HepG2 (cell line): ENCODE measurements around the gene METTL22. TPM values are rescaled to one million over a fixed set of nuclear protein-coding genes. Genes with fewer than 3 reads are reported as not detected.
A peak's percentile ranks its signal among the peaks of the same experiment; 100 is the strongest.
"Not testable (repeated sequence)": the region's sequence is repeated elsewhere in the genome, so short reads cannot be mapped to it uniquely, and the experiment has no call there.

ENCODE experiments used
- ATAC-seq: fragments of 200-7000 bp; cut with Tn5 transposase; 3 replicates; pipeline ENCODE4 v1.9.1; 2020; ENCODE audit warnings: mild to moderate bottlenecking, moderate library complexity
- BruUV-seq: library from RNA; stranded (reverse); fragments of 400-500 nt; replicated peaks from 2 replicates; lab custom pipeline; 2021; lab: Mats Ljungman, UMichigan
- CTCF ChIA-PET: fragments of 300-600 bp; formaldehyde crosslinking; extraction: SDS; loops from one replicate; lab custom pipeline; 2021; ENCODE audit warnings: low total read pairs, inconsistent platforms, low intra/inter-chr PET ratio; lab: Yijun Ruan, JAX
- POLR2A ChIA-PET: fragments of 350-600 bp; sonication (Branson Sonifier 250); formaldehyde crosslinking; loops from one replicate; lab custom pipeline; 2020; ENCODE audit warnings: antibody characterized with exemption, inconsistent platforms; lab: Yijun Ruan, JAX
- DNase-seq: peaks from one replicate; pipeline ENCODE4 v3.0.0-alpha.2; 2015; ENCODE audit warnings: low spot score
- FAIRE-seq: peaks from 3 replicates; lab custom pipeline; 2011; peaks lifted over from hg19 to GRCh38; lab: Jason Lieb, UNC
- H2AFZ ChIP-seq: one replicate; pipeline ENCODE4 v1.6.1; 2011; ENCODE audit warnings: low read length, inconsistent platforms
- H3K27ac ChIP-seq: fragments of 300-600 bp; 3 replicates; pipeline ENCODE4 v1.8.0; 2011; ENCODE audit warnings: mixed run types, mild to moderate bottlenecking, mixed read lengths, low read length, inconsistent platforms; ENCODE audit not compliant: insufficient read depth; ENCODE audit errors: extremely low read length
- H3K27me3 ChIP-seq, 2 experiments: fragments of 200-600 bp in 1 of 2; 2 replicates in 1 of 2; 3 replicates in 1 of 2; pipeline versions ENCODE4 v1.6.0 to v1.8.0; 2011; ENCODE audit warnings: low read length in 2 of 2, mild to moderate bottlenecking in 2 of 2, moderate library complexity in 2 of 2, inconsistent platforms in 1 of 2; ENCODE audit not compliant: insufficient read depth in 2 of 2, control insufficient read depth in 1 of 2
- H3K36me3 ChIP-seq, 2 experiments: fragments of 200-600 bp in 1 of 2; replicated peaks in 1 of 2; 2 replicates in 1 of 2; 3 replicates in 1 of 2; pipeline versions ENCODE4 v1.5.1 to v1.8.0; 2011; ENCODE audit warnings: low read length in 2 of 2, inconsistent platforms in 1 of 2; ENCODE audit not compliant: insufficient read depth in 2 of 2, control insufficient read depth in 1 of 2
- H3K4me1 ChIP-seq: 2 replicates; pipeline ENCODE4 v1.5.1; 2012; ENCODE audit warnings: low read length, inconsistent platforms; ENCODE audit not compliant: insufficient read depth
- H3K4me2 ChIP-seq: 2 replicates; pipeline ENCODE4 v1.6.0; 2011; ENCODE audit warnings: low read depth, low read length, inconsistent platforms
- H3K4me3 ChIP-seq, 3 experiments: fragments of 200-600 bp in 1 of 3; sonication (generic), shearing (Covaris generic) in 1 of 3; replicated peaks in 1 of 3; 2 replicates each; pipeline ENCODE4 v1.5.1; 2011 to 2016; ENCODE audit warnings: low read length in 3 of 3, inconsistent platforms in 2 of 3, low read depth in 2 of 3, mild to moderate bottlenecking in 2 of 3, control low read depth in 1 of 3, mixed read lengths in 1 of 3; ENCODE audit not compliant: insufficient read depth in 1 of 3
- H3K79me2 ChIP-seq: one replicate; pipeline ENCODE4 v1.6.1; 2011; ENCODE audit warnings: low read length, inconsistent platforms; ENCODE audit not compliant: insufficient read depth
- H3K9ac ChIP-seq: 2 replicates; pipeline ENCODE4 v1.6.0; 2011; ENCODE audit warnings: mild to moderate bottlenecking, low read depth, low read length, inconsistent platforms; ENCODE audit not compliant: insufficient read depth
- H3K9me3 ChIP-seq: 2 replicates; pipeline ENCODE4 v1.5.1; 2012; ENCODE audit warnings: mild to moderate bottlenecking, low read length
- H4K20me1 ChIP-seq: 2 replicates; pipeline ENCODE4 v1.6.0; 2011; ENCODE audit warnings: inconsistent platforms, mild to moderate bottlenecking, low read length, moderate library complexity; ENCODE audit not compliant: insufficient read depth
- CTCF ChIP-seq: sonication (generic); formaldehyde crosslinking; IDR thresholded peaks from 2 replicates; pipeline ENCODE4 v1.5.0; 2020; ENCODE audit warnings: mild to moderate bottlenecking, missing genetic modification reagents, moderate library complexity
- HNF4A ChIP-seq: sonication (generic); formaldehyde crosslinking; IDR thresholded peaks from 2 replicates; pipeline ENCODE4 v1.4.0; 2020; ENCODE audit warnings: missing genetic modification reagents
- KDM2A ChIP-seq: sonication (generic); formaldehyde crosslinking; IDR thresholded peaks from 2 replicates; pipeline ENCODE4 v1.4.0; 2020; ENCODE audit warnings: low read depth, missing genetic modification reagents, borderline replicate concordance
- STAG1 ChIP-seq: sonication (generic); formaldehyde crosslinking; IDR thresholded peaks from 2 replicates; pipeline ENCODE4 v1.4.0; 2020; ENCODE audit warnings: missing genetic modification reagents
- ZFX ChIP-seq: sonication (generic); formaldehyde crosslinking; IDR thresholded peaks from 2 replicates; pipeline ENCODE4 v1.4.0; 2020; ENCODE audit warnings: mild to moderate bottlenecking, low read depth, missing genetic modification reagents, moderate library complexity
- ZNF563 ChIP-seq: sonication (generic); formaldehyde crosslinking; IDR thresholded peaks from 2 replicates; pipeline ENCODE4 v1.8.0; 2022; ENCODE audit warnings: mild to moderate bottlenecking, moderate library complexity, missing genetic modification reagents
- ZNF770 ChIP-seq: sonication (generic); formaldehyde crosslinking; IDR thresholded peaks from 2 replicates; pipeline ENCODE4 v1.5.0; 2020; ENCODE audit warnings: mild to moderate bottlenecking, missing genetic modification reagents
- WGBS: methylation state at CpG from one replicate; pipeline ENCODE4 v1.1.6; 2017; ENCODE audit warnings: low lambda C conversion rate; 5-methylcytosine and 5-hydroxymethylcytosine counted together
- in situ Hi-C: cut with HindIII; loops from 2 replicates; pipeline ENCODE4 v1.10.0; 2017; ENCODE audit warnings: low pct_unique_long_range_greater_than_20kb; ENCODE audit not compliant: extremely low pct_ligation_motif_present
- intact Hi-C: fragments of 100-400 bp; cut with micrococcal nuclease; formaldehyde crosslinking; loops from one replicate; pipeline ENCODE4 v1.10.0; 2022; ENCODE audit not compliant: unreplicated experiment
- polyA plus RNA-seq, 8 experiments: library from polyadenylated mRNA; depleted of rRNA in 3 of 8; stranded (reverse) in 7 of 8; unstranded in 1 of 8; fragments of >200 nt; fragmentation: Illumina TruSeq in 4 of 8; extraction: Trizol in 4 of 8; gene quantifications; 2 replicates each; pipeline versions ENCODE4 v1.2.1 to v1.2.3, GENCODE V29; 2011 to 2016; ENCODE audit warnings: low read depth in 4 of 8, missing spikeins in 1 of 8, mixed read lengths in 1 of 8; ENCODE audit not compliant: insufficient read depth in 1 of 8
- total RNA-seq, 5 experiments: library from RNA; depleted of rRNA; stranded (reverse); fragments of >200 nt; fragmentation: Illumina TruSeq; extraction: Trizol; gene quantifications; 2 replicates each; pipeline ENCODE4 v1.2.3, GENCODE V29; 2016; ENCODE audit warnings: low read depth in 1 of 5

The METTL22 gene
- total and polyA plus RNA-seq, 2 of the 13 experiments (the other 11 are each of a cell fraction or from before 2014, with no cell fraction given) = 36.2 to 94.8 TPM

DNA sequence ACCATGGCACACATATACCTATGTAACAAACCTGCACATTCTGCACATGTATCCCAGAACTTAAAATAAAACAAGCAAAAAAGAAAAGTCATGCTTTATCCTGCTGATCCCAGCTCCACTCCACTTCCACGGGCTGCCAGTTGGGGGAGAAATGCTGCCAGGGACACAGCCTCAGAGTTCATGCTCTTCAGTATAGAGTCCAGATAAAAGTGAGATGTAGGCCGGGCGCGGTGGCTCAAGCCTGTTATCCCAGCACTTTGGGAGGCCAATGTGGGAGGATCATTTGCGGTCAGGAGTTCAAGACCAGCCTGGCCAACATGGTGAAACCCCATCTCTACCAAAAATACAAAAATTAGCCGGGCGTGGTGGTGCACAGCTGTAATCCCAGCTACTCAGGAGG lies 30.5 kb downstream of the METTL22 start:
- H4K20me1 ChIP-seq, H3K4me1 ChIP-seq, H3K27ac ChIP-seq, intact Hi-C loops, FAIRE-seq, H2AFZ ChIP-seq, H3K9me3 ChIP-seq, H3K79me2 ChIP-seq, H3K27me3 ChIP-seq, H3K4me2 ChIP-seq, H3K9ac ChIP-seq, H3K4me3 ChIP-seq: not testable (repeated sequence)
- in situ Hi-C loops = loop anchor here (25.0 kb wide), 1 partner anchor 235 kb away; the partner anchor contains the start of gene LITAFD
- H3K36me3 ChIP-seq = peaks cover 13 to 17% of the 10 kb centered on the region in 2 experiments
- WGBS = 63% methylated on average over 6 of the region's 7 CpGs
- peak; percentile 39 for DNase-seq
- TF ChIP-seq ZNF770 (CRISPR knock-in tag) (0 out of 2 replicates have a peak, but pooled peaks have one; percentile 8), STAG1 (CRISPR knock-in tag) (peak; percentile 53), ZNF563 (CRISPR knock-in tag) (0 out of 2 replicates have a peak, but pooled peaks have one; percentile 22), HNF4A (CRISPR knock-in tag) (0 out of 2 replicates have a peak, but pooled peaks have one; percentile 13), CTCF (peak; percentile 53), KDM2A (CRISPR knock-in tag) (peak; percentile 34; the same call in 1 of the 2 replicates), ZFX (CRISPR knock-in tag) (peak; percentile 24; the same call in 1 of the 2 replicates)
- TF ChIP-seq, all 625 proteins: peak for 7; not testable (repeated sequence) for 618
- peak; percentile 77 for ATAC-seq
- ChIA-PET CTCF (interaction anchor here (8.1 kb wide), 1 partner anchor 83 kb away, joined by 154 read pairs; no protein-coding TSS in a partner anchor), POLR2A (interaction anchor here (0.5 to 1.7 kb wide), 2 partner anchors 140 to 214 kb away, joined by 4 read pairs; no protein-coding TSS in a partner anchor)
- BruUV-seq = not testable (repeated sequence)
